Peyer's patch (tissue), 4 donors: Measurements from ENCODE around the gene MSANTD2.

Source experiments
- POLR2A ChIP-seq, 2 donors: fragments of 450-650 bp; IDR thresholded peaks; one replicate each; pipeline ENCODE4 v1.5.1; 2017; ENCODE audit warnings: antibody characterized with exemption in 2 of 2, mild to moderate bottlenecking in 2 of 2, moderate library complexity in 2 of 2
- TF ChIP-seq, protein P1 (sequence below), 6 experiments: fragments of 450-650 bp in 4 of 6; fragments of 200-600 bp in 2 of 6; sonication (generic) in 1 of 6; IDR thresholded peaks; one replicate each; pipeline ENCODE4 v1.5.1; 2017 to 2019; ENCODE audit warnings: antibody characterized with exemption in 6 of 6, mild to moderate bottlenecking in 3 of 6, moderate library complexity in 1 of 6

DNA sequence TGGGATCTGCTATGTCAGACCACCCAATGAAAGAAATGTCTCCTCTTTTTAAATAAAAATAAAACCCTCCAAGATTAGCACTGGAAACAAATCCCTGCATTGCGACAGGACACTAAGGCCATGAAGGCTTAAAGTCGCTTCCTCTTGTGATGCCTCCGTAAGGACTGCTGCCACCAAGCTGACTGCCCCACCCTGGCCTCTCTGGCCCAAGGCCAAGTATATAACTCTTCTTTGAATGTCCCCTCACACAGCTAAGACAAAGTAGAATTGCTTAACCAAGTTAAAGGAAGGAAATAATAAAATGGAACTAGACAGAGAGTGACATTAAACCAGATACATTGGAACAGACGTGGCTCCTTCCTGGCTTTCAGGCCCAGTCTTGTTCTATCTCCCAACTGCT lies 68.0 kb downstream of the MSANTD2 start:
- TF ChIP-seq, protein P1, sequence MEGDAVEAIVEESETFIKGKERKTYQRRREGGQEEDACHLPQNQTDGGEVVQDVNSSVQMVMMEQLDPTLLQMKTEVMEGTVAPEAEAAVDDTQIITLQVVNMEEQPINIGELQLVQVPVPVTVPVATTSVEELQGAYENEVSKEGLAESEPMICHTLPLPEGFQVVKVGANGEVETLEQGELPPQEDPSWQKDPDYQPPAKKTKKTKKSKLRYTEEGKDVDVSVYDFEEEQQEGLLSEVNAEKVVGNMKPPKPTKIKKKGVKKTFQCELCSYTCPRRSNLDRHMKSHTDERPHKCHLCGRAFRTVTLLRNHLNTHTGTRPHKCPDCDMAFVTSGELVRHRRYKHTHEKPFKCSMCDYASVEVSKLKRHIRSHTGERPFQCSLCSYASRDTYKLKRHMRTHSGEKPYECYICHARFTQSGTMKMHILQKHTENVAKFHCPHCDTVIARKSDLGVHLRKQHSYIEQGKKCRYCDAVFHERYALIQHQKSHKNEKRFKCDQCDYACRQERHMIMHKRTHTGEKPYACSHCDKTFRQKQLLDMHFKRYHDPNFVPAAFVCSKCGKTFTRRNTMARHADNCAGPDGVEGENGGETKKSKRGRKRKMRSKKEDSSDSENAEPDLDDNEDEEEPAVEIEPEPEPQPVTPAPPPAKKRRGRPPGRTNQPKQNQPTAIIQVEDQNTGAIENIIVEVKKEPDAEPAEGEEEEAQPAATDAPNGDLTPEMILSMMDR (IDR thresholded peaks at IDR 0.05) = no peak
- TF ChIP-seq POLR2A (IDR thresholded peaks at IDR 0.05) = no peak
